Chondrocyte (in vitro differentiated cells): ENCODE results near the gene ERG. TPM values are rescaled to one million over a fixed set of nuclear protein-coding genes. Genes with fewer than 3 reads are reported as not detected.

ENCODE experiments used
- DNase-seq: peaks from one replicate; pipeline ENCODE4 v3.0.0; 2021; ENCODE audit warnings: mixed read lengths, low spot score
- H3K27ac Mint-ChIP-seq: one replicate; pipeline ENCODE4 v1.8.0; 2021; ENCODE audit warnings: mild to moderate bottlenecking, moderate library complexity, mixed read lengths; ENCODE audit not compliant: unreplicated experiment
- H3K27me3 Mint-ChIP-seq: 2 replicates; pipeline ENCODE4 v1.8.0; 2021; ENCODE audit warnings: low read depth, mixed read lengths
- H3K36me3 Mint-ChIP-seq: 2 replicates; pipeline ENCODE4 v1.8.0; 2021; ENCODE audit warnings: low read depth, mixed read lengths
- H3K4me1 Mint-ChIP-seq: 2 replicates; pipeline ENCODE4 v1.8.0; 2021; ENCODE audit warnings: low read depth, mild to moderate bottlenecking, mixed read lengths
- H3K4me3 Mint-ChIP-seq: one replicate; pipeline ENCODE4 v1.8.0; 2021; ENCODE audit warnings: mild to moderate bottlenecking, moderate library complexity, mixed read lengths; ENCODE audit not compliant: unreplicated experiment
- H3K9me3 Mint-ChIP-seq: 2 replicates; pipeline ENCODE4 v1.8.0; 2021; ENCODE audit warnings: low read depth, mixed read lengths
- CTCF ChIP-seq: fragments of 200-600 bp; sonication (generic); IDR thresholded peaks from 2 replicates; pipeline ENCODE4 v1.5.0; 2021; ENCODE audit warnings: antibody characterized with exemption, mild to moderate bottlenecking, moderate library complexity
- total RNA-seq: library from RNA; stranded (reverse); gene quantifications from 3 replicates; pipeline ENCODE4 v1.2.1, GENCODE V29; 2021

Gene ERG
- total RNA-seq, 1 donor from 2014 or later = 33.4 TPM

- H3K9me3 Mint-ChIP-seq = no peaks in the 10 kb centered on the region
- no peak for DNase-seq
- no peak overlapping the region for H3K4me3 Mint-ChIP-seq
- H3K27ac Mint-ChIP-seq = no peak overlapping the region
- no peak for TF ChIP-seq CTCF
- peaks cover 40% of the 10 kb centered on the region for H3K4me1 Mint-ChIP-seq
- H3K27me3 Mint-ChIP-seq = no peaks in the 10 kb centered on the region
- peaks cover 15% of the 10 kb centered on the region for H3K36me3 Mint-ChIP-seq
These were observed 114.1 kb downstream of the ERG start for GRCh38 chr21:38384238-38384560.

- no peaks in the 10 kb centered on the region for H3K9me3 Mint-ChIP-seq
- TF ChIP-seq CTCF = no peak
- H3K36me3 Mint-ChIP-seq = peaks cover 15% of the 10 kb centered on the region
- peaks cover 35% of the 10 kb centered on the region for H3K4me1 Mint-ChIP-seq
- H3K27ac Mint-ChIP-seq = no peak overlapping the region
- no peak overlapping the region for H3K4me3 Mint-ChIP-seq
- H3K27me3 Mint-ChIP-seq = no peaks in the 10 kb centered on the region
- no peak for DNase-seq
These were observed 114.7 kb downstream of the ERG start for GRCh38 chr21:38383411-38384237.

GRCh38 chr21:38380481-38381137 is 117.7 kb downstream of the ERG start:
- peak overlapping the region; percentile 62 for H3K27ac Mint-ChIP-seq
- H3K4me3 Mint-ChIP-seq = no peak overlapping the region
- TF ChIP-seq CTCF = peak; percentile 79
- no peaks in the 10 kb centered on the region for H3K9me3 Mint-ChIP-seq
- H3K27me3 Mint-ChIP-seq = no peaks in the 10 kb centered on the region
- peaks cover 15% of the 10 kb centered on the region for H3K36me3 Mint-ChIP-seq
- DNase-seq = no peak
- H3K4me1 Mint-ChIP-seq = peaks cover 23% of the 10 kb centered on the region

- Mint-ChIP-seq H3K27me3 (no peaks in the 10 kb centered on the region), H3K27ac (no peak overlapping the region), H3K4me3 (no peak overlapping the region), H3K9me3 (no peaks in the 10 kb centered on the region), H3K4me1 (peaks cover 23% of the 10 kb centered on the region), H3K36me3 (peaks cover 15% of the 10 kb centered on the region)
- TF ChIP-seq CTCF = no peak
- no peak for DNase-seq
These were observed 119.1 kb downstream of the ERG start for GRCh38 chr21:38379147-38379546.

- no peak for DNase-seq
- peak; percentile 55 for TF ChIP-seq CTCF
- no peaks in the 10 kb centered on the region for H3K9me3 Mint-ChIP-seq
These were observed 120.8 kb downstream of the ERG start for GRCh38 chr21:38377165-38378088.

More at GRCh38 chr21:38377165-38378088, 120.8 kb downstream of the ERG start:
- H3K4me1 Mint-ChIP-seq = peaks cover 23% of the 10 kb centered on the region
- H3K27ac Mint-ChIP-seq = no peak overlapping the region
- no peak overlapping the region for H3K4me3 Mint-ChIP-seq
- H3K36me3 Mint-ChIP-seq = peaks cover 1% of the 10 kb centered on the region
- no peaks in the 10 kb centered on the region for H3K27me3 Mint-ChIP-seq
